Activated T-helper 17 cell treated with anti-CD3 and anti-CD28 coated beads, Interleukin-2, amount 50 U/mL, for 72 hours (primary cell): ENCODE data around the gene CASD1. TPM values are rescaled to one million over a fixed set of nuclear protein-coding genes. Genes with fewer than 3 reads are reported as not detected.

Experiments used
- ATAC-seq: fragments of 150-1000 bp; cut with Tn5 transposase; replicated peaks from 2 replicates; pipeline ENCODE4 v1.10.0; 2021; ENCODE audit warnings: mild to moderate bottlenecking, moderate library complexity
- H3K27ac Mint-ChIP-seq: one replicate; pipeline ENCODE4 v1.8.0; 2022; ENCODE audit warnings: mixed read lengths
- H3K27me3 Mint-ChIP-seq: one replicate; pipeline ENCODE4 v1.8.0; 2022; ENCODE audit warnings: mixed read lengths
- H3K36me3 Mint-ChIP-seq: one replicate; pipeline ENCODE4 v1.8.0; 2022; ENCODE audit warnings: low read depth, mild to moderate bottlenecking, mixed read lengths
- H3K4me1 Mint-ChIP-seq: one replicate; pipeline ENCODE4 v1.8.0; 2022; ENCODE audit warnings: mixed read lengths
- H3K4me3 Mint-ChIP-seq: one replicate; pipeline ENCODE4 v1.8.0; 2022; ENCODE audit warnings: mild to moderate bottlenecking, mixed read lengths
- H3K9me3 Mint-ChIP-seq: one replicate; pipeline ENCODE4 v1.8.0; 2022; ENCODE audit warnings: mixed read lengths
- total RNA-seq, 2 donors: library from RNA; stranded (reverse); gene quantifications; one replicate each; pipeline ENCODE4 v1.2.3, GENCODE V29; 2022

Gene CASD1
- total RNA-seq, 2 donors from 2014 or later = 14.2 to 26.6 TPM

DNA sequence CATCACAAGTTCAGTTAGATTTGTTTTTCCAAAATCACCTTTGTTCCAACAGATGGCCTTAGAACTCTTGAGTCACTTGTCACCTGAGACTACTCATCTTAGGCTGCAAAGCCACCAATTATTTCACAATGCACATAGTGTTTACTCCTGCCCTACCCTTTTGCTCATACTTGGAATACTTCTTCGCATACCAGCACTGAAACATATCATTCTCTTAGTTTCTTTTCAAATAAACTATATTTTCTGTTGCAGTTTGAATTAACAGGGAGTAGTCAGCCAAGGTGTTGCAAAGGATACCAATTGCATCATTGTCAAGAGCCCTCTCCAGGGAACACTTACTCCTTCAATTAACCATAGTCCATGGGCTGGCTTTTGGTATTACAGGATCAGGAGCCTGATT is 71.0 kb downstream of the CASD1 start:
- Mint-ChIP-seq H3K4me1 (no peaks in the 10 kb centered on the region), H3K27me3 (no peaks in the 10 kb centered on the region), H3K36me3 (peaks cover 55% of the 10 kb centered on the region), H3K9me3 (peaks cover 16% of the 10 kb centered on the region), H3K27ac (no peak overlapping the region), H3K4me3 (no peak overlapping the region)
- peak; percentile 42 for ATAC-seq

DNA sequence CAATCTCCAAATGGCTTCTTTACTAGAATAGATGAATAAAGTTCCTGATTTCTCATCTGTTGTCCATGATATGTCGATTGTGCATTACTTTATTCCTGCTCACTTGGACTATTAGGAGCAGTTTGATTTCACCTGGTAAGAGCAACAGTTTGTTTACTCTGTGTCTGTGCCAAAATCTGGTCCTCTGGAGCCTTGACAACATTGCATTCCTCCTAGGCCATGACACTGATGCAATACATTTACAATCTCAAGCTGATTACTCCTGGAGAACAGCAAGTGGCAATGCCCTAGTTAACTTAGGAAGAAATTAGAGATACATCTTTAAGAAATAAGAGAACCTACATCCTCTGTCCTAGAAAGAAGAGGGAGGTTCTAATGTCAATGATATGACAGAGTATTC is 74.5 kb downstream of the CASD1 start:
- peaks cover 21% of the 10 kb centered on the region for H3K36me3 Mint-ChIP-seq
- H3K9me3 Mint-ChIP-seq = peaks cover 8% of the 10 kb centered on the region
- H3K4me1 Mint-ChIP-seq = no peaks in the 10 kb centered on the region
- no peak overlapping the region for H3K27ac Mint-ChIP-seq
- no peak overlapping the region for H3K4me3 Mint-ChIP-seq
- no peaks in the 10 kb centered on the region for H3K27me3 Mint-ChIP-seq
- no peak for ATAC-seq

GRCh38 chr7:94588075-94588474 is 78.5 kb downstream of the CASD1 start:
- H3K9me3 Mint-ChIP-seq = no peaks in the 10 kb centered on the region
- no peaks in the 10 kb centered on the region for H3K4me1 Mint-ChIP-seq
- H3K4me3 Mint-ChIP-seq = no peak overlapping the region
- H3K27me3 Mint-ChIP-seq = no peaks in the 10 kb centered on the region
- H3K36me3 Mint-ChIP-seq = no peaks in the 10 kb centered on the region
- no peak for ATAC-seq
- H3K27ac Mint-ChIP-seq = no peak overlapping the region

- H3K4me1 Mint-ChIP-seq = no peaks in the 10 kb centered on the region
- H3K9me3 Mint-ChIP-seq = no peaks in the 10 kb centered on the region
- H3K27ac Mint-ChIP-seq = no peak overlapping the region
- no peaks in the 10 kb centered on the region for H3K27me3 Mint-ChIP-seq
- H3K4me3 Mint-ChIP-seq = no peak overlapping the region
- no peaks in the 10 kb centered on the region for H3K36me3 Mint-ChIP-seq
- ATAC-seq = no peak
Measured at GRCh38 chr7:94590526-94591162, 81.0 kb downstream of the CASD1 start.

DNA sequence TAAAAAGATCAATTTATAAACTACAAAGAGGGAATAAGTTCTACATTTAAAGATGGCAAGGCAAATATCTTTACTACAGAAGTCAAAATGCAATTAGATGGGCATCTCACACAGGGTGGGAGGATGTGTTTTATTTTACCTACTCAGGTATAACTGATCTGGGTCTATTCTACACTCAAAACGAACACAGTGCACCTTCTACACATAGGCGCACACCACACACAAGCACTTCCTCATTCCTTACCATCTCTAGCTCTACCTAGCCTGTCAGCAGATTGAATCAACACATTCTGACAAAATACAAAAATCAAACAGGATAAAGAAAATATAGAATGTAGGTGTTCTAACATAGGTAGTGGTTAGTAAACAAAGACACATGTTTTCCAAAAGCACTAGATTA is 81.6 kb downstream of the CASD1 start:
- Mint-ChIP-seq H3K36me3 (no peaks in the 10 kb centered on the region), H3K4me3 (no peak overlapping the region), H3K27me3 (no peaks in the 10 kb centered on the region)

GRCh38 chr7:94594882-94595281 is 85.3 kb downstream of the CASD1 start:
- Mint-ChIP-seq H3K4me3 (no peak overlapping the region), H3K27me3 (no peaks in the 10 kb centered on the region), H3K4me1 (no peaks in the 10 kb centered on the region), H3K36me3 (no peaks in the 10 kb centered on the region), H3K9me3 (no peaks in the 10 kb centered on the region), H3K27ac (no peak overlapping the region)
- no peak for ATAC-seq

More for the DNA sequence above, 81.6 kb downstream of the CASD1 start:
- ATAC-seq = no peak
- H3K27ac Mint-ChIP-seq = no peak overlapping the region
- H3K4me1 Mint-ChIP-seq = no peaks in the 10 kb centered on the region
- no peaks in the 10 kb centered on the region for H3K9me3 Mint-ChIP-seq

- H3K4me3 Mint-ChIP-seq = no peak overlapping the region
- H3K4me1 Mint-ChIP-seq = no peaks in the 10 kb centered on the region
- no peaks in the 10 kb centered on the region for H3K36me3 Mint-ChIP-seq
- H3K27ac Mint-ChIP-seq = no peak overlapping the region
- H3K9me3 Mint-ChIP-seq = no peaks in the 10 kb centered on the region
- no peak for ATAC-seq
- H3K27me3 Mint-ChIP-seq = no peaks in the 10 kb centered on the region
Measured at GRCh38 chr7:94595717-94596116, 86.1 kb downstream of the CASD1 start.

DNA sequence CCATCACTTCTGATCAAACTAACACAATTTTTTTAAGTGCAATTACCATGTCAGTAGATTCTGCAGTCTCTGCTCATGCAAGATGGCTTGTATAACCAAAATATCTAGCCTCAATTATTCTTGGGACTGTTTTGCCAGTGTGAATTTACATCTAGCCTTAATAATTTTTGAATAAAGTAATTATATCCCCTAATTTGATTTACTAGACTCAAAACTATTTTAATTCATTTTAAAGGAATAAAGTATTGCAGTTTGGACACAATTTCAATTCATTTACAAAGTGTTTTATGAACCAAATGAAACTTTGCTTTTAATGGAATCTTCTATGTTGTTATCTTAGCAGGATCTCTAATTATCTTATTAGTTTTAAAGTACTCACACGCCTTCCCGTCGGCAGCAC is 90.7 kb downstream of the CASD1 start:
- ATAC-seq = no peak
- Mint-ChIP-seq H3K27me3 (no peaks in the 10 kb centered on the region), H3K27ac (no peak overlapping the region), H3K4me3 (no peak overlapping the region), H3K36me3 (no peaks in the 10 kb centered on the region), H3K9me3 (no peaks in the 10 kb centered on the region), H3K4me1 (no peaks in the 10 kb centered on the region)

DNA sequence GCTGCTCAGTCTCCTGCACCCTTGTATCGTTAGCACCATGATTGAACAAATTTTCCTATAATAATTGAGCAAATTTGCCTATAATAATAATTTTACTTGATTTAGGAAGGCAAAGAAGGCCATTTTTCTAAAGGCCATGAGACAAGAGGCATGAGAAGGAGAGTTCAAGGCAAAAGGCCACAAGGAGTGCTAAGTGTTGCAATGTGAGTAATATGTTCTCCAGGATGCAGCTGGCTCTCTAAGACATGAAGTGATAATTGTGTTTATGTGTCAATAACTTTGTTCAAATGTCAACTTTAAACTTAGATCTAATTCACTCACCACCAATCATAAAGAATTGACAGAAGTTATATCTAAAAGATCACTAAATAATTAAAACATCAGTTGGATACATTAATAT is 92.6 kb downstream of the CASD1 start:
- no peak for ATAC-seq
- H3K27me3 Mint-ChIP-seq = peaks cover 11% of the 10 kb centered on the region
- H3K4me3 Mint-ChIP-seq = no peak overlapping the region
- H3K9me3 Mint-ChIP-seq = peaks cover 12% of the 10 kb centered on the region
- no peak overlapping the region for H3K27ac Mint-ChIP-seq
- H3K36me3 Mint-ChIP-seq = no peaks in the 10 kb centered on the region
- no peaks in the 10 kb centered on the region for H3K4me1 Mint-ChIP-seq

- Mint-ChIP-seq H3K9me3 (peaks cover 17% of the 10 kb centered on the region), H3K4me3 (no peak overlapping the region), H3K27ac (no peak overlapping the region), H3K27me3 (peaks cover 12% of the 10 kb centered on the region), H3K4me1 (no peaks in the 10 kb centered on the region), H3K36me3 (no peaks in the 10 kb centered on the region)
- ATAC-seq = no peak
Measured at GRCh38 chr7:94605031-94605430, 95.4 kb downstream of the CASD1 start.

Other genes starting within 250 kb of the CASD1 start
- not detected for gene COL1A2, start 114.9 kb upstream of the CASD1 start, total RNA-seq
- 1 to 10 TPM in 1 of 2 donors, under 1 TPM in 1; 0.54 to 1.1 TPM for gene SGCE, start 146.3 kb downstream of the CASD1 start, total RNA-seq